Loucy (cell line): ENCODE data around the gene SIPA1L3.

Experiments used
- H2AFZ ChIP-seq: fragments of 200-600 bp; sonication (generic); 2 replicates; pipeline ENCODE4 v1.6.0; 2016; ENCODE audit warnings: antibody characterized with exemption, mild to moderate bottlenecking, low read length, moderate library complexity
- H3F3A ChIP-seq: fragments of 200-600 bp; 2 replicates; pipeline ENCODE4 v1.6.0; 2016; ENCODE audit warnings: antibody characterized with exemption, low read depth, mild to moderate bottlenecking
- H3K27me3 ChIP-seq: fragments of 200-600 bp; sonication (generic); 2 replicates; pipeline ENCODE4 v1.6.1; 2014; ENCODE audit warnings: low read length, mild to moderate bottlenecking; ENCODE audit not compliant: insufficient read depth, poor library complexity, severe bottlenecking
- H3K36me3 ChIP-seq: fragments of 200-600 bp; sonication (generic); 2 replicates; pipeline ENCODE4 v1.6.1; 2016; ENCODE audit warnings: low read length; ENCODE audit not compliant: insufficient read depth
- H3K4me1 ChIP-seq: fragments of 200-600 bp; sonication (generic); 2 replicates; pipeline ENCODE4 v1.5.1; 2014; ENCODE audit warnings: low read length, mild to moderate bottlenecking; ENCODE audit not compliant: insufficient read depth, poor library complexity, severe bottlenecking
- H3K4me2 ChIP-seq: fragments of 200-600 bp; sonication (generic); 2 replicates; pipeline ENCODE4 v1.6.0; 2014; ENCODE audit warnings: antibody characterized with exemption, low read length, low read depth, mild to moderate bottlenecking; ENCODE audit not compliant: poor library complexity, severe bottlenecking
- H3K4me3 ChIP-seq: fragments of 200-600 bp; sonication (generic); 2 replicates; pipeline ENCODE4 v1.5.1; 2014; ENCODE audit warnings: low read length, mild to moderate bottlenecking, mixed read lengths; ENCODE audit not compliant: poor library complexity, severe bottlenecking
- H3K79me2 ChIP-seq: fragments of 200-600 bp; sonication (generic); 2 replicates; pipeline ENCODE4 v1.6.1; 2014; ENCODE audit warnings: low read length; ENCODE audit not compliant: insufficient read depth
- H3K9ac ChIP-seq: fragments of 200-600 bp; sonication (generic); 2 replicates; pipeline ENCODE4 v1.6.0; 2014; ENCODE audit warnings: mild to moderate bottlenecking, low read depth, low read length, moderate library complexity; ENCODE audit not compliant: poor library complexity, severe bottlenecking
- H3K9me2 ChIP-seq: fragments of 200-600 bp; sonication (generic); replicated peaks from 2 replicates; pipeline ENCODE4 v1.6.1; 2016; ENCODE audit warnings: low read depth, low read length, mixed read lengths
- H3K9me3 ChIP-seq: fragments of 200-600 bp; sonication (generic); 2 replicates; pipeline ENCODE4 v1.6.1; 2014; ENCODE audit warnings: mild to moderate bottlenecking, antibody characterized with exemption, low read length, low read depth; ENCODE audit not compliant: insufficient read depth
- H4K20me1 ChIP-seq: fragments of 200-600 bp; sonication (generic); 2 replicates; pipeline ENCODE4 v1.6.0; 2014; ENCODE audit warnings: antibody characterized with exemption, low read length, mild to moderate bottlenecking; ENCODE audit not compliant: insufficient read depth, poor library complexity, severe bottlenecking
- CTCF ChIP-seq: fragments of 200-600 bp; sonication (generic); conservative IDR thresholded peaks from 2 replicates; pipeline ENCODE4 v1.5.1; 2014; ENCODE audit warnings: mild to moderate bottlenecking, antibody characterized with exemption, low read length
- EZH2phosphoT487 ChIP-seq: fragments of 200-600 bp; IDR thresholded peaks from 2 replicates; pipeline ENCODE4 v1.6.1; 2018; ENCODE audit warnings: antibody characterized with exemption, mild to moderate bottlenecking, moderate library complexity, borderline replicate concordance

Gene SIPA1L3

GRCh38 chr19:37950471-37951175 is 43.6 kb downstream of the SIPA1L3 start:
- H3K9me2 ChIP-seq = no peaks in the 10 kb centered on the region
- no peaks in the 10 kb centered on the region for H3K4me1 ChIP-seq
- H3F3A ChIP-seq = no peaks in the 10 kb centered on the region
- no peak overlapping the region for H3K9ac ChIP-seq
- no peak overlapping the region for H3K4me3 ChIP-seq
- H3K9me3 ChIP-seq = no peaks in the 10 kb centered on the region
- H3K27me3 ChIP-seq = no peaks in the 10 kb centered on the region
- no peak for TF ChIP-seq EZH2phosphoT487
- no peak for TF ChIP-seq CTCF
- H3K36me3 ChIP-seq = no peaks in the 10 kb centered on the region
- no peak overlapping the region for H2AFZ ChIP-seq
- no peaks in the 10 kb centered on the region for H4K20me1 ChIP-seq
- no peaks in the 10 kb centered on the region; the same call in 1 of the 2 replicates for H3K79me2 ChIP-seq
- no peak overlapping the region for H3K4me2 ChIP-seq

GRCh38 chr19:37951816-37952210 is 44.8 kb downstream of the SIPA1L3 start:
- Histone ChIP-seq H3K36me3 (no peaks in the 10 kb centered on the region), H3K4me2 (no peak overlapping the region), H3K9ac (no peak overlapping the region), H3K4me3 (no peak overlapping the region), H3K4me1 (no peaks in the 10 kb centered on the region), H2AFZ (no peak overlapping the region), H3K9me2 (no peaks in the 10 kb centered on the region), H3F3A (no peaks in the 10 kb centered on the region), H3K27me3 (no peaks in the 10 kb centered on the region), H3K79me2 (no peaks in the 10 kb centered on the region; the same call in 1 of the 2 replicates), H3K9me3 (no peaks in the 10 kb centered on the region), H4K20me1 (no peaks in the 10 kb centered on the region)
- TF ChIP-seq EZH2phosphoT487 = no peak

- Histone ChIP-seq H4K20me1 (no peaks in the 10 kb centered on the region), H3K79me2 (peaks cover 5% of the 10 kb centered on the region; the same call in 1 of the 2 replicates), H3K4me1 (no peaks in the 10 kb centered on the region), H3K9ac (no peak overlapping the region), H3K9me3 (no peaks in the 10 kb centered on the region), H3K4me2 (no peak overlapping the region), H2AFZ (no peak overlapping the region), H3F3A (no peaks in the 10 kb centered on the region), H3K9me2 (no peaks in the 10 kb centered on the region), H3K27me3 (no peaks in the 10 kb centered on the region), H3K36me3 (no peaks in the 10 kb centered on the region), H3K4me3 (no peak overlapping the region)
- no peak for TF ChIP-seq EZH2phosphoT487
- TF ChIP-seq CTCF = no peak
These were observed 46.3 kb downstream of the SIPA1L3 start for GRCh38 chr19:37953171-37953917.
